ENCODE results near the gene SSR4. TPM values are rescaled to one million over a fixed set of nuclear protein-coding genes. Genes with fewer than 3 reads are reported as not detected.

Gene SSR4
- total RNA-seq, 1 experiment from 2014 or later = 179 TPM

DNA sequence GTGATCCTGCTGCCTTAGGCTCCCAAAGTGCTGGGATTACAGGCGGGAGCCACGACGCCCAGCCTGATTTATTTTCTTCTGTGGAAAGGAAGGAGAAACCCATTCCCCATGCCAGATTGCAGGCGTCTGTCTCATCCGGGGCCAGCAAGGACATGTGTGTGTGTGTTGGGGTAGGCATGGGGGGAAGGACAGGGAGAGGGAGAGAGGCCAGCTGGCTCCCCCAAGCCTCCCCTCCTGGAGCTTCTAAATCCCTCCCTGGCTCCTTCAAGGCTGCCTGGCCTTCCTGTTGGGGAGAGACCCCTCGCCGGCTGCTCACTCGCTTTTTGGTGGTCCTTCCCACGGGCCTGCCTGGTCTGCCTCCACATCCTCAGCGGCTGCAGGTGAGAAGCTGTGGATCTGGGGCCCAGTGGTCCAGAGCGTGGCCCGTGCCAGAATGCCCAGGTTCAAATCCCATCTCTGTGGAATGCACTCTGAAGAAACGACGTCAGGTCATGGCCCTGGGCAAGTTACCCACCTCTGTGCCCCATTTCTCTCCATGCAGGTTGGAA is 31.8 kb upstream of the SSR4 start:
- Histone ChIP-seq H3K4me2 (ENCODE audit: insufficient read depth, insufficient read length, low read length) (no peak overlapping the region), H2AK5ac (ENCODE audit: insufficient read length, low read length) (no peak overlapping the region), H4K20me1 (ENCODE audit: control insufficient read depth, insufficient read depth, insufficient read length) (no peaks in the 10 kb centered on the region), H4K5ac (ENCODE audit: insufficient read length, low read depth, low read length) (no peak overlapping the region), H2BK5ac (ENCODE audit: insufficient read length, low read length) (no peak overlapping the region), H3K9me3 (ENCODE audit: control insufficient read depth, low read depth, low read length) (peaks cover 13% of the 10 kb centered on the region), H3K27ac (ENCODE audit: insufficient read length, low read depth, low read length) (no peak overlapping the region), H2BK15ac (ENCODE audit: low read depth, low read length) (no peak overlapping the region), H2BK12ac (ENCODE audit: insufficient read length, low read depth, low read length) (no peak overlapping the region), H3K79me1 (ENCODE audit: insufficient read depth, low read depth, low read length, poor library complexity, severe bottlenecking) (no peaks in the 10 kb centered on the region), H3T11ph (ENCODE audit: low read length) (no peak overlapping the region), H3K27me3 (ENCODE audit: insufficient read depth, low read length) (no peaks in the 10 kb centered on the region), H3K4ac (ENCODE audit: low read depth, low read length) (no peak overlapping the region), H2AFZ (ENCODE audit: low read length) (no peak overlapping the region), H3K79me2 (ENCODE audit: insufficient read depth, low read length) (no peaks in the 10 kb centered on the region), H3K56ac (ENCODE audit: insufficient read length, low read depth, low read length) (no peak overlapping the region), H3K9ac (ENCODE audit: extremely low read depth, insufficient read length, low read length) (no peak overlapping the region), H4K91ac (ENCODE audit: insufficient read length, low read depth, low read length) (no peak overlapping the region), H3K4me1 (ENCODE audit: insufficient read depth, low read length) (no peaks in the 10 kb centered on the region), H2BK120ac (ENCODE audit: low read depth, low read length, poor library complexity, severe bottlenecking) (no peak overlapping the region), H3K18ac (ENCODE audit: insufficient read length, low read depth, low read length) (no peak overlapping the region), H2BK20ac (ENCODE audit: low read depth, low read length, poor library complexity, severe bottlenecking) (no peak overlapping the region), H4K8ac (replicated peaks; ENCODE audit: insufficient read length, low read depth, low read length) (no peak overlapping the region), H3K23me2 (ENCODE audit: insufficient read length, low read depth, low read length, poor library complexity, severe bottlenecking) (no peaks in the 10 kb centered on the region), H3K14ac (ENCODE audit: insufficient read depth, low read length) (no peak overlapping the region), H3K23ac (ENCODE audit: insufficient read length, low read depth, low read length) (no peak overlapping the region)
- Mint-ChIP-seq H3K36me3 (ENCODE audit: insufficient read depth in 1 of 3, low read depth in 3 of 3) (peaks cover 0 to 3% (median 2%) of the 10 kb centered on the region in 3 experiments; a peak in 4 of 7 replicates), H3K27me3 (ENCODE audit: low read depth) (peaks cover 10% of the 10 kb centered on the region), H3K4me3 (no peak overlapping the region), H3K4me1 (peaks cover 4 to 6% of the 10 kb centered on the region in 2 experiments; a peak in 3 of 4 replicates), H3K9me3 (peaks cover 54 to 61% of the 10 kb centered on the region in 2 experiments), H3K27ac (no peak overlapping the region)
- TF ChIP-seq, protein P1, sequence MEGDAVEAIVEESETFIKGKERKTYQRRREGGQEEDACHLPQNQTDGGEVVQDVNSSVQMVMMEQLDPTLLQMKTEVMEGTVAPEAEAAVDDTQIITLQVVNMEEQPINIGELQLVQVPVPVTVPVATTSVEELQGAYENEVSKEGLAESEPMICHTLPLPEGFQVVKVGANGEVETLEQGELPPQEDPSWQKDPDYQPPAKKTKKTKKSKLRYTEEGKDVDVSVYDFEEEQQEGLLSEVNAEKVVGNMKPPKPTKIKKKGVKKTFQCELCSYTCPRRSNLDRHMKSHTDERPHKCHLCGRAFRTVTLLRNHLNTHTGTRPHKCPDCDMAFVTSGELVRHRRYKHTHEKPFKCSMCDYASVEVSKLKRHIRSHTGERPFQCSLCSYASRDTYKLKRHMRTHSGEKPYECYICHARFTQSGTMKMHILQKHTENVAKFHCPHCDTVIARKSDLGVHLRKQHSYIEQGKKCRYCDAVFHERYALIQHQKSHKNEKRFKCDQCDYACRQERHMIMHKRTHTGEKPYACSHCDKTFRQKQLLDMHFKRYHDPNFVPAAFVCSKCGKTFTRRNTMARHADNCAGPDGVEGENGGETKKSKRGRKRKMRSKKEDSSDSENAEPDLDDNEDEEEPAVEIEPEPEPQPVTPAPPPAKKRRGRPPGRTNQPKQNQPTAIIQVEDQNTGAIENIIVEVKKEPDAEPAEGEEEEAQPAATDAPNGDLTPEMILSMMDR (conservative IDR thresholded peaks at IDR 0.05) = no peak
- no CpG with 5 or more reads among the region's 14 CpGs for WGBS (ENCODE audit: extremely low coverage, insufficient read length, low lambda C conversion rate)
- no peak for DNase-seq

All from H9 (cell line).